COR-L47 (cell line): ENCODE data around the gene C3orf70.
"Not testable (repeated sequence)": the region's sequence is repeated elsewhere in the genome, so short reads cannot be mapped to it uniquely, and the experiment has no call there.

Experiments used
- DNase-seq: peaks from one replicate; lab custom pipeline; 2025; lab: John Stamatoyannopoulos, UW

The C3orf70 gene

DNA sequence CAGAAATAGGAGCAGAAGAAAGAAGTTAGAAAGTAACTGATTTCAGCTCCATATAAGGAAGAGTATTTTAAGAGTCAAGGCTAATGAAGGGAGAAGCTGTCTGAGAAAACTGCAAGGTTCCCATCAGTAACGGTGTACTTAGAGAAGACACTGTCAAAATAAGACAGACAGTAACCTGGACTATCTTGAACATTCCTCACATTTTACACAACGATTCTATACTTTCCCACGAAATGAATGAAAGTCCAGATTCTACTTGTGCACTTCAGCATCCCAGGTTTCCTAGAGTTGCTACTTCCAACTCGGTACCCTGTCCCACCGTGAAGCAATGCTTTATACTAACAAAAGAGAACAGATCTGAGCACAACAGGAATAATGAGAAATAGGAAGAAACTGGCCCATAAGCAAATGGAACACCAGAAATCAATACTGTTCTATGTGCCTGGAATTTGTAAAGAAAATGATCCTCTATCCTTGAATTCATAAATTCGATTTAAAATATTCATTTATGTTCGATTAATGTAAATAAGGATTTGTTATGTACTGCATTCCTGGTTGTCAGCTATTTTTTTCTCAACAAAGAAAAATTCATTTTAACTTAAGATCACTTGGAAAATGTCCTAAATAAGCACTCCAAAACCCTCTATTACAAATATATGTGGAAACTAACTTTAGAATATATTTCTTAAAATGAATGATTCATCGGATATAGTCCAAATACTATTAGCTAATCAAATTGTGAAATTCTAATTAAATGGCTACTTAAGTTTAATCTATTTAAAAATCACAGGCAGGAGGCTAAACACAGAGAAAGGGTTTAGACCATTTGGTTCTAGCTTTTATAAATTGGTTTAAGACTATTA is 1.5 kb downstream of the C3orf70 start:
- no peak for DNase-seq

DNA sequence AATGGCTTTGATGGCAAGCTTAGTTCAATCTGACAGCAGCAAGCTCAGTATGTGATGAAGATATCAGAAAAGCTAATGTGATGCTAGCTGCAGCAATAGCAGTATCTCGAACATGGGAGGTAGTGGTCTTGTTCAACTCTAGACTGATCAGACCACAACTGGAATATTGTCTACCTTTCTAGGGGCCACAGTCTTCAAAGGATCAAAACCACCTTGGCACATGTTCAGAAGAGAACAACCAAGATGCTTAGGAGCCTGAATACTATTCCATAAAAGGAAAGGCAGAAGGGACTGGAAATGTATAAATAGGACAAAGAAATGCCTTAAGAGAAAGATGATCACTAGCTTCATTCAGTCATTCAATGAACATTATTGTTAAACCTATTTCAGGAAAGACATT is 2.3 kb downstream of the C3orf70 start:
- no peak for DNase-seq

DNA sequence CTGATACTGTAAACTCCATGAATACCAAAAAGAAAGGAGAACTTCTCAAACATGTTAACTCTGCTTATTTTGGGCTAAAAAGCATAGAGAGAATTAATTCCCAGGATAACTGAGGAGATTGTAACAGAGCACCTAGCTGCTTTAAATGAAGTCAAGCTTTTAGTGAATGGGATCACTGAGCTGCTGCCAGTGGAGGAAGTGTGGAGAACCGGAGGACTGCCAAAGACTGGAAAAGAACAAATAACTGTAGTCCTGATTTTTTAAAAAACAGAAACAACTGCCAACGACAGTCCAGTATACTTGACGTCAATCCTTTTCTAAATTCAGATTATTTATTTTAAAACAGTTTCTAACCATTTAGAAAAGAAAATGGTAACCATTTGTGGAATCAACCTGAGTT is 3.3 kb downstream of the C3orf70 start:
- DNase-seq: no peak

DNA sequence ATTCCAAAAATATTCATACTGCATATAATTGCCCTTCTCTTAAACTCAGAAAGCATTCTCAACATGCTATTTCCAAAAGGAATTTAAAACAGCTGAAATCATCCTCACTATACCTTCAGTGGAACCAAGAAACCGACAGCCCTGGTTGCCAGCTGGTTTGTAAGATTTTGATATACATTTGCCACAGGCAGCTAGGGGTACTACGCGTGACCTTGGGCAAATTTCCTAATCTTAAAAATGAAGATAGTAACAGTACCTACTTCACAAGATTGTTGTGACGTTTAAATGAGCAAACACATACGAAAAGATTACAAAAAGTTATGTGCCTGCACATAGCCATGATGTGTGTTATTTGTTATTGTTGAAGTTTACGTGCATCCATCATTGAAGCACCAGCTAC is 7.3 kb downstream of the C3orf70 start:
- no peak for DNase-seq

DNA sequence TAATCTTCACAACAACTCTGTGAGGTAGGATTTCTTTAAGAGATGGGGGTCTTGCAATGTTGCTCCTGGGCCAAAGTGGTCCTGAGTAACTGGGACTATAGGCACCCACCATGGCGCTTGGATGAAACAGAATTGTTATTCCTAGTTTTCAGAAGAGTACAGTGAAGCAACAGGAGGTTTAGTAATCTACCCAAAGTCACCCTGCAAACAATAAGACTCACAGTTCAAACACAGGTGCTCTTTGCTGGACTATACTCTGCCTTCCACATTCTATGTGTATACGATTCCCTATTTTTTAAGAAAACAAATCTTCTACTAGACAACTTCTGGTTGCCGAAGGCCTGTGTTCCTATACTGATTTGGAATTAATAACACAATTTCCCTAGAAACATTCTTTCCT is 8.1 kb downstream of the C3orf70 start:
- DNase-seq: no peak

DNA sequence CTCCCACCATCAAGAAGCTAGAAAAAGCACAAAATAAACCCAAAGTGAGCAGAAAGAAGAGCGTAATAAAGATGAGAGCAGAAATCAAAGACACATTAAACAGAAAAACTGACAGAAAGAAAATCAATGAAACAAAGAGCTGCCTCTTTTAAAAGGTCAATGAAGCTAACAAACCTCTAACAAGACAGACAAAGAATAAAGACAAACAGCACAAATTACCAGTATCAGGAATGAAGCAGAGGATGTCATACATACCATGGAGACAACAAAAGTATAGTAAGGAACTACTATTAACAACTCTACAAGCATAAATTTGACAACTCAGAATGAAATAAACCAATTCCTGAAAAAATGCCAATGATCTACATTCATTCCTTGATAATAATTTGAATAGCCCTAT is 15.0 kb downstream of the C3orf70 start:
- no peak for DNase-seq

DNA sequence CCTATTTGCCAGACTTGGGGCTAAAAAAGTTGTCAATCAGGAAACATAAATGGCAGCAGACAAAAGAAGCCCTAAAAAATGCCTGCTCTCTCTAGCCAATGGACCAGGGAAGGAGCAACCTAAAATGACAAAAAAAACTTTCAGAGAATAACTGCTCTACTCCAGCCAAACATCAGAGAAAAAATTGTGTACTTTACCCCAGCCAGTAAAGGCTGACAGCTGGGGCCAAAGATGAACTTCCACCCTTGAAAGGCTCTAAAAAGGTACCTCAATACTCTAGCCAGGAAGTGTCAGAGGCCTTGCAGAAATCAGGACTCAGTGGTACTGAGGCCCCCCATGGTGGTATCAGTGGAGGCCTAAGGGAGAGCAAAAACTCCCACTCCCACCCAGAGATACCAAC is 18.4 kb downstream of the C3orf70 start:
- no peak for DNase-seq

DNA sequence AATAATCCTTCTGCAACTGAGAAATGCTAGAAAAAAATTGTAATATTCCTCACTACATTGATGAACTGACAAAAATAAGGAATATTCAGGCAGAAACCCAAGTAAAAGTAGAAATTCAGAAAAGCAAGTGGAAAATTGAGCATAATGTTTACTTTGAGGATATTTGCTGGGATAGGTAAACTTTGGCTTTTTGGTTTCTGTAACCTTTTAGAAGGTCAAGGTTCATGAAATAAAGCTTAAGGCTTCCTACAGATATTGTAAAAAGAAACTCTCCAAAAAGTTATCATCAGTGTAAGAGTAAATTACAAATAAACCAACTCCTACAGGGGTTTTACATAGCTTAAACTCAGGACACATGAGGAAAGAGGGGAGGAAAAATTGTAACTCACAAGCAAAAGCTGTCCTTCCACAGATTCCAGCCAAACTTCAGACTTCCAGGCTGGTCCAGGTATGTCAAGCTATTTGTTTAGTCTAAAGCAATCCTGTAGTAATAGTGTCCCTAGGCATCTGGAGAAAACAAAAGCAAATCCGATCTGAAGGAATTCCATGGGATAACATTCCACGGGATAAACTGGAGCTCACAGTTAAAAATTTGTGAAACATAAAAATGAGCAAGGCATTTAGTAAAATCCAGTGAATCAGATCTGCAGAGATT is 21.1 kb downstream of the C3orf70 start:
- no peak for DNase-seq

DNA sequence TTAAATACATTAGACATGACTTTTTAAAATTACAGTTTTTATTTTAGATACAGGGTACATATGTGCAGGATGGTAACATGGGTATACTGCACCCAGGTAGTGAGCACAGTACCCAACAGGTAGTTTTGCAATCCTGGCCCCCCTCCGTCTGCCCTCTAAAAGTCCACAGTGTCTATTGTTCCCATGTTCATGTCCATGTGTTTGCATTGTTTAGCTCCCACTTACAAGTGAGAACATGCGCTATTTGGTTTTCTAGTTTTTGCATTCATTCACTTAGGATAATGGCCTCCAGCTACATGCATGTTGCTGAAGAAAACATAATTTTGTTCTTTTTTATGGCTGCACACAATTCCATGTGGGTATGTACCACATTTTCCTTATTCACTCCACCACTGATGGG is 23.8 kb downstream of the C3orf70 start:
- no peak for DNase-seq

DNA sequence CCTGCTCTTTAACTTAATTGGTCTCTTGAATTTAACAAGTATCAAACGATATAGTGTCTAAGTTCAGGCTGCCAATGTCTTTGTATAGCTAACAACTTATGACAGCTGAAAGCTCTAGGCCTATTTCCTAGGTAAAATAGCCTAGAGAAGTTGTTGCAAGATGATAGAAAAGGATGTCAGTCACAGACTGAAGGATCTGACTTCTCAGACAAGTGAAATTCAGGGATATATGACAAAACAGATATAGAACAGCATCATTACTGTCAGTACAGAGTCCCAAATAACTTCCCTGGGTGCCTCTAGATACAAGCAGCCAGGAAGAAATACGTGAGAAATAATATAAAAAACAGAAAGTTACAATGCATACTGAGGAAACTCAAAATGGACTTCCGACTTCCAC is 26.7 kb downstream of the C3orf70 start:
- no peak for DNase-seq

DNA sequence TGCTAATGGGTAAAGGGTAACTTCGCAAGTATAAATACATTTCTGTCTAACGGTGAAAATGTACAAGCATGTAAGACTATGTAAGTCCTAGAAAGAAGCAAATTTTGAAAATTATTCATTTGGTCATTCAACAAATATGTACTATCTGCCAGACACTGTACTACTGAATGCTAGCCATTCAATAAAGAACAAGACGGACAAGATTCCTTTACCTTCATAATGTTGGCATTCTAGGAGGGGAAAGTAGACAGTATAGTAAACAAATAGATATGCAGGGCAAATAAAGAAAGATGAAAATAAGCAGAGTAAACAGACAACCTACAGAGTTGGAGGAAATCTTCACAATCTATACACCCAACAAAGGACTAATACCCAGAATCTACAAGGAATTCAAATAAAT is 32.7 kb downstream of the C3orf70 start:
- no peak for DNase-seq

DNA sequence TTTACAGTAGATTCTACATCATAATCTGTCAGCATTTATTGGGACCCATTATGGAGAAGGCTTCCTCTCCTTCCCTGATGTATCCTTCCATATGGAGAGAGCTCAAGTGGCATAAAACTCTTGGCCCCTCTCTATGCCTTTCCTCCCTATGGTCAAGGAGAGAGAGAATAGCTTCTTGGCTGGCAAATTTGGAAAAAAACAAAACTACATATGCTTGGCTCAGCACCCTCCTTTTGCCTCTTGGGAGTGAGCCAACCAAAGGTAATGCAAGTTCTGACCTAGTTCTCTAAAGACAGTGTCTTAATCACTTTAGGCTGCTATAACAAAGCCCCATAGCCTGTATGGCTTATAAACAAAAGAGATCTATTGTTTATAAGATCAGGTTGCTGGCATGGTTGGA is 37.5 kb downstream of the C3orf70 start:
- DNase-seq: no peak

DNA sequence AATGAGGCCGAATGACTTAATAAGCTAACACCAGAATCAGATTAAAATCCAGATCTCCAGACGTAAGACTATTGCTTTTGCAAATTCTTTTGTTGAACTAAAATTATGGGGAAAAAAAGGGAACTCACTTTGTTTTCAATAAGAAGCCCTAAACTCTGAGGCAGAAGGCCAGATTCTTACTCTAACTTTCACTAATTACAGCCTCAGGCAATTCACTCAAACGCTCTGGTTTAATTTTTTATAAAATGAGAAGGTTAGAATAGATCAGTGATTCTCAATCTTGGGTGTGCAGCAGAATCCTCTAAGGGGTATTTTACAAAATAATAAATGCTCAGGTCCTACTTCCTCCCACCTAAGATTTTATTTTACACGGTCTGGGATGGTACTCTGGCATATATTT is 38.1 kb downstream of the C3orf70 start:
- DNase-seq: no peak

DNA sequence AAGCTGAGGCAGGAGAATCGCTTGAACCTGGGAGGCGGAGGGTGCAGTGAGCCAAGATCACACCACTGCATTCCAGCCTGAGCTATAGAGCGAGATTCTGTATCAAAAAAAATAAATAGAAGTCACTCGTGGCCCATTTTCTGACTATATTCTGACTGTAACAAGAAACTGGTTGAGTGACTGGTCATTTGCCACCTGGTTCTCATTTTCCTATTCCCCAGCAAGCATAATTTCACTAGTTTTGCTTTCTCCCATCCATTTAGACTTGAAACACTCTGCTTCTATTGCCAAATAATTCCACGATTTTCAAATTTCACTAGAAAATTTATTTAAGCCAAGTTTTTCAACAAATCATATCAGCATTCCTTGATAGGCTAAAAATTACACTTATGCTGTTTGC is 40.7 kb downstream of the C3orf70 start:
- DNase-seq: no peak

DNA sequence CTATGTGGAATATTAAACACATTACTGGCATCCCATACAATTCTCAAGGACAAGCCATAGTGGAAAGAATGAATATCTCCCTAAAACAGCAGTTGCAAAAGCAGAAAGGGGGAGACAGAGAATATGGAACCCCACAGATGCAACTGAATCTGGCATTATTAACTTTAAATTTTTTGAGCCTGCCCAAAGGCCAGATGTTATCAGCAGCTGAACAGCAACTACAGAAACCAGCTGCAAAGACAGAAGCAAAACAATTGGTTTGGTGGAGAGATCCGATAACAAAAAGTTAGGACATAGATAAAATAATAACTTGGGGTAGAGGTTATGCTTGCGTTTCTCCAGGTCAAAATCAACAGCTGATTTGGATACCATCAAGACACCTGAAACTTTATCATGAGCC is 43.8 kb downstream of the C3orf70 start:
- DNase-seq: not testable (repeated sequence)

DNA sequence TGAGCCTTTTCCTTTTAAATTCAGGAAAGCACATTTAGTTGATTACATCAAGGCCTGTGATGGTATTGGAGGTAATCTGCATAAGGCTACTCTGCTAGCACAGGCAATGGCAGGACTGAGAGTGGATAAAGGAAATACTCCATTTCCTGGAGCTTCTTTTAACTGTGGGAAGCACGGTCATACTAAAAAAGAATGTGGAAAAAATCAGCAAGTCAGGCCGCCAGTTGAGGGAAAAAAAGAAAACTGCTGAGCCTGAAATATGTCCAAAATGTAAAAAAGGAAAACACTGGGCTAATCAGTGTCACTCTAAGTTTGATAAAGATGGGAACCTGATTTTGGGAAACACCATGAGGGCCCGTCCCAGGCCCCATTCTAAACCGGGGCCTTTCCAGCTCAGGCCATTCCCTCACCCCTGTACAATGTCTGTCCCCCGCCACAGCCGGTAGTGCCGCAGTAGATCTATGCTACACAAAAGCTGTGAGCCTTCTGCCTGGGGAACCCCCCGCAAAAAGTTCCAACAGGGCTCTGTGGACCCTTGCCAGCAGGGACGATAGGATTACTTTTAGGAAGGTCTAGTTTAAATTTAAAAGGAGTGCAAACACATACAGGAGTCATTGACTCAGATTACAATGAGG is 46.5 kb downstream of the C3orf70 start:
- DNase-seq: not testable (repeated sequence)

DNA sequence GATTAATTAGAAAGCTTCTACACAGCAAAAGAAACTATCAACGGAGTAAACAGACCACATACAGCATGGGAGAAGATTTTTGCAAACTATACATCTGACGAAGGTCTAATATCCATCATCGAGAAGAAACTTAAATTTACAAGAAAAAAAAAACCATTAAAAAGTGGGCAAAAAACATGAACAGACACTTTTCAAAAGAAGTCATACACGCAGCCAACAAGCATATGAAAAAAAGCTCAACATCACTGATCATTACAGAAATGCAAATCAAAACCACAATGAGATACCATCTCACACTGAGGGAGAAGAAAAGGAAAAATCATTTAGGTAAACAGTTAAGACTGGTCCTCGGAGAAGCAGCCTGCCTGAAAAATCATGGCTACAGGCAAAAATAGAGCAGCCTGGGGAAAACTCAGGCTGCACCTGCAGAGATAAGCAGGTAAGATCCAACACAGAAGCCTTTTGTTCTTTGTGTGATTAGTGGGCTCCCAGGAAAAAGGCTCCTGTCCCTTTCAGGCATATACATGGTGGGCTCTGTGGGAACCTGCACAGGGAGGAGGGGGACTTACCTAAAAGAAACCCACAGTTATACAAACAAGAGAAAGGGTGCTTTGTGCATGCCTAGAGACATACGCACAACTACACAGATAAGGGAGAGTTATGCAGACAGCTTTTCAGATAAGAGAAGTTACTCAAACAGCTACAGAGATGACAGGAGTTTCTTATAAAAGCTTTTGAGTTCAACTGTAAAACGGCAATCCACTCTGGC is 49.3 kb downstream of the C3orf70 start:
- DNase-seq: no peak

DNA sequence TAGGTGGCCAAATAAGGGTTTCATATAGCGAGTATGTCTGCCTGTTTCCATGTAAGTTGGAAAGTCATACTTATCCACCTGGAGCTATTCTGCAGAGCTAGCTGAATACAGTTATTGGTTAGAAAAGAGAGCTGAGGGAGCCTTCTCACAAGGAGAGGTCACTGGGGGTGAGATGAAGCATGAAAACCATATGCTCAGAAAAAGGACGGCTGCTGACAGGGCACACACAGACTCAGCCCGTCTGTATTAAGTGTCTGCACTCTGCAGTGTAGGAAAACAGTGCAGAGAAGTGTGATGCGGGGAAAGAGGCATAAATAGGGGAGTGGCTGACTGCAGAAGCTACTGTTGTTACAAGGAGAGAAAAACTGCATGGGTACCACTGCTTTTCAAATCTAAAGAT is 58.2 kb downstream of the C3orf70 start:
- DNase-seq: no peak

DNA sequence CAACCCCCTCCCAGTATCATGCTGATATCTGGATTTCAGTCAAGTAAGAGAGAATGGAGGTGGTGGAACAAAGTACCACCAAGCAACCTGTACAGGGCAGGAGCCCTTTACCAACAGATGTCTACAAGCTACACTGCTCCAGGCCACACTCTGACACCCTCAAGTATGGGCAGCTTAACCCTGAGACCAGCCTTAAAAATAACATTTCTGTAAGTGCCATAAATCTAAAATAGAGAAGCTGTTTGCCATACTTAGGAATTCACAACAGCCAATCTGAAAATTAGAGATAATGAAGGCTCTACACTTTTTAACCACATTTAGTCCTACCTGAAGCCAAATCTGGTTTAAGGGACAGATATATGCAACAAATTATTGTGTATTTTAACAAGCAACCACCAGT is 59.7 kb downstream of the C3orf70 start:
- DNase-seq: no peak

DNA sequence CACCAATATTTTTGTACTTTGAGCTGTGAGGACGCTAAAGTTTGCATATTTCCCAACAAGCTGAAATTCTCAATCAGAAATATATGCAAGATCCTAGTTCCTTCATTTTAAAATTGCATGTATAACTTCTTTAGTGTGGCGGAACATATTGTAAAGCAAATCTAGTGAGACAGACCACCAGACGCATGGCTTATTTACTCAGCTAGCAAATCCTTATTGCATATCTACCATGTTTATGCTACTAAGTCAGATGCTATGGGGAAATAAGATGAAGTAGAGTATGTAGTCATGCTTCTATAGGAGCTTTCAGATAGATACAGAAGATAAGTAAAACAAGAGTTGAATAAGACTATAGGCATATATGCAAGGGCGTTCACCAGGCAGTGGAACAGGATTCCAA is 62.0 kb downstream of the C3orf70 start:
- DNase-seq: no peak

DNA sequence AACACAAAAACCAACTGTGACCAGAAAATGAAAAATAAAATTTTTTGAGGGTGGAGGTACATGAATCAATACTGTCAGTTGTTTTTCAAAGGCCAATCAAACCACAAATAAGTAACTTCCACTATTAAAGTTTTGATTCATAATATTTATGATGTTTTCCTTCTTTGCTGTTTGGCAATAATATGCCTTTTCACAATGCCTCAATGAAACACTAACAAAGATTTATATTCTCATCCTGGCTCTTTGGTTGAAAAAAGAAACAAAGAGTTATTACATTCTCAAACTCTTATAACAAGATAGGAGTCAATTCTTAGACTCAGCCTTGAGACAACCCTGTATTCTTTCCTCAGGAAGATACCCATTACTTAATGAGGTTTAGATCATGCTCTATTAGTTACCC is 63.1 kb downstream of the C3orf70 start:
- DNase-seq: no peak

DNA sequence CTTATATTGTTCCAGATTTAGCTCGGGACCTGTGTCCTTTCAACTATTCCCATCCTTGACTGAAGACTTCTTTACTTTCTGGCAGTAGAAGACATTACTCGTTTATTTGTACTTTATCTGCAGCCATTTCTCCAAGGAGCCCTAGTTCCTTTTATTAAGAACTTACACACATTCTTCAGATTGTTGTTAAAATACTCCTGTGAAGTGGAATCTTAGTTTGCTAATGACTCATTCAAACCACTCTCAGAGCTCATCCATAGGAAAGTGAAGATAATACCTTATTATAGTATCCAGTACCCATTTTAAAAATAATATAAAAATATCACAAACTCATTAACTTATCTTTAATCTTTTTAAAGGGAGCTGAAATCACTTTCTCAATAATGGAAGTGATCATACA is 63.5 kb downstream of the C3orf70 start:
- DNase-seq: no peak

DNA sequence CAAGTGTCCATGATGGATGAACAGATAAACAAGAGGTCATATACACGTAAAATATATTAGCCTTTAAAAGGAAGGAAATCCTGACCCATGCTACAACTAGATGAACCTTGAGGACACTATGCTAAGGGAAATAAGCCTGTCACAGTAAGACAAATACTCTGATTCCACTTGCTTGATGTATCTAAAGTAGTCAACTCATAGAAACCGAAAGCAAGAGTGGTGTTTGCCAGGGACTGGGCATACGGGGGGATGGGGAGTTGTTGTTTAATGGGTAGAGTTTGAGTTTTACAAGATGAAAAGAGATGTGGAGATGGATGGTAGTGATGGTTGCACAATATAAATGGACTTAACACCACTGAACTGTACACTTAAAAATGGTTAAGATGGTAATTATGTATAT is 65.4 kb downstream of the C3orf70 start:
- no peak for DNase-seq
